Adrenal gland (tissue), 12 donors: ENCODE measurements around the gene C10orf90. TPM values are rescaled to one million over a fixed set of nuclear protein-coding genes. Genes with fewer than 3 reads are reported as not detected.

Experiments
- DNase-seq, 7 donors: peaks; one replicate each; pipeline ENCODE4 v3.0.0-alpha.2; 2019 to 2020
- H3K27ac ChIP-seq, 5 donors: fragments of 200-600 bp; sonication (generic) in 4 of 5; 1 replicate in 3 of 5; 2 replicates in 2 of 5; pipeline versions ENCODE4 v1.5.1 to v1.8.0; 2016 to 2020; ENCODE audit warnings: mild to moderate bottlenecking in 1 of 5
- H3K27me3 ChIP-seq: fragments of 200-600 bp; 2 replicates; pipeline ENCODE4 v1.8.0; 2021
- H3K36me3 ChIP-seq, 2 donors: fragments of 200-600 bp; replicated peaks in 1 of 2; 1 replicate in 1 of 2; 2 replicates in 1 of 2; pipeline versions ENCODE4 v1.5.1 to v1.8.0; 2018 to 2022
- H3K4me1 ChIP-seq, 2 donors: fragments of 200-600 bp; replicated peaks in 1 of 2; 1 replicate in 1 of 2; 2 replicates in 1 of 2; pipeline versions ENCODE4 v1.5.1 to v1.8.0; 2018 to 2021
- H3K4me3 ChIP-seq, 4 donors: fragments of 200-600 bp; sonication (generic) in 3 of 4; one replicate each; pipeline ENCODE4 v1.5.1; 2016 to 2018
- H3K9me3 ChIP-seq, 3 donors: fragments of 200-600 bp; sonication (generic) in 1 of 3; replicated peaks in 1 of 3; 1 replicate in 2 of 3; 2 replicates in 1 of 3; pipeline versions ENCODE4 v1.5.1 to v1.8.0; 2016 to 2021
- POLR2A ChIP-seq, 2 donors: fragments of 450-650 bp; IDR thresholded peaks; one replicate each; pipeline ENCODE4 v1.6.1; 2017; ENCODE audit warnings: antibody characterized with exemption in 2 of 2, mild to moderate bottlenecking in 2 of 2, moderate library complexity in 1 of 2
- WGBS, 4 donors: extraction: QIAGEN DNeasy Blood & Tissue Kit in 2 of 4; methylation state at CpG; one replicate each; pipeline versions ENCODE4 v1.1.5 to v1.1.7; 2013 to 2017; 5-methylcytosine and 5-hydroxymethylcytosine counted together
- intact Hi-C, 2 donors: fragments of 100-400 bp; cut with DNase I; formaldehyde crosslinking; loops; one replicate each; pipeline versions ENCODE4 v1.14.1 to v1.15.0; 2022 to 2023
- polyA plus RNA-seq, 3 donors: library from polyadenylated mRNA; stranded (reverse); fragments of 200-250 nt in 2 of 3; fragments of 350-450 nt in 1 of 3; fragmentation: Illumina TruSeq in 1 of 3; extraction: RNeasy Lipid Tissue Mini Kit (QIAGEN cat#74804) in 1 of 3; gene quantifications; one replicate each; pipeline ENCODE4 v1.2.3, GENCODE V29; 2013 to 2014
- total RNA-seq, 9 donors: library from RNA; depleted of rRNA in 4 of 9; stranded (reverse); fragments of >200 nt in 4 of 9; fragments of 120-200 nt in 1 of 9; fragmentation: NEBNext Ultra II Directional in 1 of 9; extraction: Animal tissue kit (Norgen Biotek cat#: 25700) in 1 of 9; gene quantifications; one replicate each; pipeline versions ENCODE4 v1.1.0 to v1.2.4, GENCODE V29; 2013 to 2023
- TF ChIP-seq, protein P1 (sequence below), 6 experiments: fragments of 450-650 bp in 4 of 6; fragments of 200-600 bp in 2 of 6; sonication (generic) in 1 of 6; IDR thresholded peaks; 1 replicate in 5 of 6; 2 replicates in 1 of 6; pipeline versions ENCODE4 v1.5.1 to v1.8.0; 2016 to 2021; ENCODE audit warnings: antibody characterized with exemption in 6 of 6, mild to moderate bottlenecking in 2 of 6, moderate library complexity in 1 of 6
- donor health status: healthy with polysubstance abuse.
- donor health status: Bipolar disorder and iron deficiency.
- donor health status: DM: yes; HTN: yes; CAD: no.
- donor health status: DM: no; HTN: no; CAD: no.
- donor health status: DM: no; HTN: no; CAD: no.
- donor health status: DM: yes; HTN: yes; CAD: no.

The C10orf90 gene
- total and polyA plus RNA-seq, 12 donors = 0.10 to 0.18 TPM; not detected in 10

GRCh38 chr10:126669168-126669567 lies 1.3 kb downstream of the C10orf90 start:
- Histone ChIP-seq H3K4me3 (no peak overlapping the region), H3K9me3 (no peaks in the 10 kb centered on the region), H3K4me1 (no peaks in the 10 kb centered on the region), H3K27ac (no peak overlapping the region), H3K36me3 (no peaks in the 10 kb centered on the region), H3K27me3 (peaks cover 7% of the 10 kb centered on the region)
- 64 to 78% (median 71%) methylated on average over 3 of the region's 3 CpGs for WGBS, 4 donors
- DNase-seq = no peak
- intact Hi-C loops = no loop called here
- TF ChIP-seq, protein P1, sequence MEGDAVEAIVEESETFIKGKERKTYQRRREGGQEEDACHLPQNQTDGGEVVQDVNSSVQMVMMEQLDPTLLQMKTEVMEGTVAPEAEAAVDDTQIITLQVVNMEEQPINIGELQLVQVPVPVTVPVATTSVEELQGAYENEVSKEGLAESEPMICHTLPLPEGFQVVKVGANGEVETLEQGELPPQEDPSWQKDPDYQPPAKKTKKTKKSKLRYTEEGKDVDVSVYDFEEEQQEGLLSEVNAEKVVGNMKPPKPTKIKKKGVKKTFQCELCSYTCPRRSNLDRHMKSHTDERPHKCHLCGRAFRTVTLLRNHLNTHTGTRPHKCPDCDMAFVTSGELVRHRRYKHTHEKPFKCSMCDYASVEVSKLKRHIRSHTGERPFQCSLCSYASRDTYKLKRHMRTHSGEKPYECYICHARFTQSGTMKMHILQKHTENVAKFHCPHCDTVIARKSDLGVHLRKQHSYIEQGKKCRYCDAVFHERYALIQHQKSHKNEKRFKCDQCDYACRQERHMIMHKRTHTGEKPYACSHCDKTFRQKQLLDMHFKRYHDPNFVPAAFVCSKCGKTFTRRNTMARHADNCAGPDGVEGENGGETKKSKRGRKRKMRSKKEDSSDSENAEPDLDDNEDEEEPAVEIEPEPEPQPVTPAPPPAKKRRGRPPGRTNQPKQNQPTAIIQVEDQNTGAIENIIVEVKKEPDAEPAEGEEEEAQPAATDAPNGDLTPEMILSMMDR (IDR thresholded peaks at IDR 0.05) = no peak
- TF ChIP-seq POLR2A (IDR thresholded peaks at IDR 0.05) = no peak

DNA sequence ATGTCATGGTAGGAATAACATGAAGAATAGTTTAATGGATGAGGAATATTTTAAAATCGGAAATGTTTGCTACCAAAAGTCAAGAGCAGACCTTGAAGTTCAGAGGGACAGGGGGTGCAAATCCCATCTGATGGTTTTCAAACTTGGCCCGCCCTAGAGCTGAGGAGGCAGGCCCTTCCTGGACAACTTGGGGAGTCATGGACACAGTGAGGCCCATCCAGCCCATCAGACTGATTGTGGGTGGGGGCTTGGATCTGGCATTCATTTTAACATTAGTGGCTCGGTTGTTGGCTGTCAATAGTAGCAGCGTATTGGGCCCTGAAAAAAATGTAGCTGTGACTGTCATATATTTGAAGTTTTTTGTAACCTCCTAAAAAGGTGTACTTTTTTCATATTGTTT lies 2.0 kb downstream of the C10orf90 start:
- H3K27ac ChIP-seq = no peak overlapping the region
- H3K36me3 ChIP-seq = no peaks in the 10 kb centered on the region
- H3K4me3 ChIP-seq = no peak overlapping the region
- H3K4me1 ChIP-seq = no peaks in the 10 kb centered on the region
- TF ChIP-seq, protein P1 (IDR thresholded peaks at IDR 0.05) = no peak
- TF ChIP-seq POLR2A (IDR thresholded peaks at IDR 0.05) = no peak
- WGBS, 4 donors = 87 to 90% (median 89%) methylated on average over 4 of the region's 4 CpGs
- H3K9me3 ChIP-seq = no peaks in the 10 kb centered on the region
- H3K27me3 ChIP-seq = peaks cover 9% of the 10 kb centered on the region
- no peak for DNase-seq
- intact Hi-C loops = no loop called here

GRCh38 chr10:126667568-126667967 lies 2.9 kb downstream of the C10orf90 start:
- Histone ChIP-seq H3K27me3 (peaks cover 9% of the 10 kb centered on the region), H3K9me3 (no peaks in the 10 kb centered on the region), H3K27ac (no peak overlapping the region), H3K4me1 (no peaks in the 10 kb centered on the region), H3K4me3 (no peak overlapping the region), H3K36me3 (no peaks in the 10 kb centered on the region)
- intact Hi-C loops = no loop called here
- no peak for DNase-seq
- TF ChIP-seq, protein P1 (IDR thresholded peaks at IDR 0.05) = no peak
- no peak for TF ChIP-seq POLR2A (IDR thresholded peaks at IDR 0.05)
- WGBS, 4 donors = 78 to 88% (median 83%) methylated on average over 3 of the region's 3 CpGs

DNA sequence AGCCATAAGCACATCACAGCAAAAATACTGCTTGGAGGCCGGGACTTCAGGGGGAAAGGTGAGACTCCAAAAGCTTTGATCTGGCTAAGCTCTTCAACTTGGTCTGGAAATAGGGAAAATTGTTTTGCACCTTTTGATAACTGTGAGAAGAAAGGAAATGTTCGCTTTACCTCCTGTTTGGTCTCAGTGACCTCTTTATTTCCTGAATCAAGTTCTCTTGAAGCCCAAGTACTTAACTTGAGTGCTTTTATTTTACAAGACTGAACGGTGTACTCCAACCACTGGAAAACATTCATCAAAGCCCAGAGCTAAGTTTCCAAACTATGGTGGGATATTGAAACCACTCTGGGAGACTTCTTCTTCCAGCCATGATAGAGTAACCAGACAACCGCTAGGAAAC lies 5.3 kb downstream of the C10orf90 start:
- Histone ChIP-seq H3K27me3 (peaks cover 9% of the 10 kb centered on the region), H3K9me3 (no peaks in the 10 kb centered on the region), H3K4me1 (no peaks in the 10 kb centered on the region), H3K27ac (no peak overlapping the region), H3K4me3 (no peak overlapping the region), H3K36me3 (no peaks in the 10 kb centered on the region)
- WGBS, 4 donors = 78 to 86% (median 83%) methylated on average over 4 of the region's 4 CpGs
- intact Hi-C loops = no loop called here
- TF ChIP-seq, protein P1 (IDR thresholded peaks at IDR 0.05) = no peak
- TF ChIP-seq POLR2A (IDR thresholded peaks at IDR 0.05) = no peak
- no peak for DNase-seq
